Astrocyte of the hippocampus (primary cell): ENCODE measurements around the gene SFMBT1.
"Not testable (repeated sequence)": the region's sequence is repeated elsewhere in the genome, so short reads cannot be mapped to it uniquely, and the experiment has no call there.

Experiments used
- DNase-seq: peaks from one replicate; pipeline ENCODE4 v3.0.0; 2011; ENCODE audit warnings: low read depth, low spot score

Gene SFMBT1

GRCh38 chr3:53072653-53073552 is 27.0 kb upstream of the SFMBT1 start:
- DNase-seq = peak; percentile 85

- no peak for DNase-seq
Measured at GRCh38 chr3:53071882-53072431, 26.1 kb upstream of the SFMBT1 start.

- no peak for DNase-seq
Measured at GRCh38 chr3:53069422-53070068, 23.7 kb upstream of the SFMBT1 start.

- no peak for DNase-seq
Measured at GRCh38 chr3:53068176-53068575, 22.3 kb upstream of the SFMBT1 start.

- DNase-seq = no peak
Measured at GRCh38 chr3:53067567-53067966, 21.7 kb upstream of the SFMBT1 start.

GRCh38 chr3:53065841-53066480 is 20.1 kb upstream of the SFMBT1 start:
- no peak for DNase-seq

- no peak for DNase-seq
Measured at GRCh38 chr3:53062905-53063304, 17.0 kb upstream of the SFMBT1 start.

GRCh38 chr3:53056442-53056841 is 10.6 kb upstream of the SFMBT1 start:
- DNase-seq = no peak

- not testable (repeated sequence) for DNase-seq
Measured at GRCh38 chr3:53054233-53054632, 8.4 kb upstream of the SFMBT1 start.

- no peak for DNase-seq
Measured at GRCh38 chr3:53051929-53052328, 6.1 kb upstream of the SFMBT1 start.

GRCh38 chr3:53049987-53050386 is 4.1 kb upstream of the SFMBT1 start:
- no peak for DNase-seq

GRCh38 chr3:53046171-53047170 is 598 bp upstream of the SFMBT1 start:
- peak; percentile 64 for DNase-seq

GRCh38 chr3:53044711-53045517 is 959 bp downstream of the SFMBT1 start:
- DNase-seq = peak; percentile 75

GRCh38 chr3:53044371-53044710 is 1.5 kb downstream of the SFMBT1 start:
- DNase-seq = no peak

- no peak for DNase-seq
Measured at GRCh38 chr3:53043738-53044137, 2.1 kb downstream of the SFMBT1 start.

- no peak for DNase-seq
Measured at GRCh38 chr3:53042651-53043050, 3.2 kb downstream of the SFMBT1 start.

GRCh38 chr3:53040351-53040820 is 5.5 kb downstream of the SFMBT1 start:
- peak; percentile 7 for DNase-seq

- no peak for DNase-seq
Measured at GRCh38 chr3:53039376-53039752, 6.5 kb downstream of the SFMBT1 start.

- DNase-seq = no peak
Measured at GRCh38 chr3:53038679-53039375, 7.0 kb downstream of the SFMBT1 start.
